GM20000 (cell line): ENCODE measurements around the gene OXGR1.
"Not testable (repeated sequence)": the region's sequence is repeated elsewhere in the genome, so short reads cannot be mapped to it uniquely, and the experiment has no call there.

Source experiments
- DNase-seq: peaks from one replicate; pipeline ENCODE4 v3.0.0; 2012; ENCODE audit warnings: low spot score
- TF ChIP-seq, protein P1 (sequence below): IDR thresholded peaks from 2 replicates; pipeline ENCODE4 v1.5.1; 2012; ENCODE audit warnings: mild to moderate bottlenecking, control low read depth; ENCODE audit errors: extremely low read depth, missing control alignments

OXGR1 gene

DNA sequence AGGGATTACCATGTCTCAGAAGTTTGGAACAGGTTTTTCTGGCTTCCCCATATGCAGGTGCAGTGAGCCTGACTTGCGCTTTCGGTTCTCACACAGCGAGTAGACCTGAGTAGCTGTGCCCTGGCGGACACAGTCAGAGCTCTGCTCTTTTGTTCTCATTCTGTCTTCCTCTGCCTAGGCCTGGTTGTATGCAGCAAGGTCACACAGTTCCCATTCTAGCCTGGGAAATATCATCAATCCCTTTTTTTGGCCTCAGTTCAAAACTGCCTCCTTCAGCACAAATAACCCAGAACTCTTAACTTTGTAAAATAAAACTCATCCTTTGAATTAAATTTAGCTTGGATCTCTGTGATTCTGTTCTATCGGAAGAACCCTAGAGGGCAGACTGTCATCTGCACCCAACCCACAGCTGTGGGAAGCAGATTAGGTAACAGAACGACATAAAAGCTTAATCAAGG lies 10.2 kb downstream of the OXGR1 start:
- TF ChIP-seq, protein P1, sequence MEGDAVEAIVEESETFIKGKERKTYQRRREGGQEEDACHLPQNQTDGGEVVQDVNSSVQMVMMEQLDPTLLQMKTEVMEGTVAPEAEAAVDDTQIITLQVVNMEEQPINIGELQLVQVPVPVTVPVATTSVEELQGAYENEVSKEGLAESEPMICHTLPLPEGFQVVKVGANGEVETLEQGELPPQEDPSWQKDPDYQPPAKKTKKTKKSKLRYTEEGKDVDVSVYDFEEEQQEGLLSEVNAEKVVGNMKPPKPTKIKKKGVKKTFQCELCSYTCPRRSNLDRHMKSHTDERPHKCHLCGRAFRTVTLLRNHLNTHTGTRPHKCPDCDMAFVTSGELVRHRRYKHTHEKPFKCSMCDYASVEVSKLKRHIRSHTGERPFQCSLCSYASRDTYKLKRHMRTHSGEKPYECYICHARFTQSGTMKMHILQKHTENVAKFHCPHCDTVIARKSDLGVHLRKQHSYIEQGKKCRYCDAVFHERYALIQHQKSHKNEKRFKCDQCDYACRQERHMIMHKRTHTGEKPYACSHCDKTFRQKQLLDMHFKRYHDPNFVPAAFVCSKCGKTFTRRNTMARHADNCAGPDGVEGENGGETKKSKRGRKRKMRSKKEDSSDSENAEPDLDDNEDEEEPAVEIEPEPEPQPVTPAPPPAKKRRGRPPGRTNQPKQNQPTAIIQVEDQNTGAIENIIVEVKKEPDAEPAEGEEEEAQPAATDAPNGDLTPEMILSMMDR = no peak
- DNase-seq = peak; percentile 52

DNA sequence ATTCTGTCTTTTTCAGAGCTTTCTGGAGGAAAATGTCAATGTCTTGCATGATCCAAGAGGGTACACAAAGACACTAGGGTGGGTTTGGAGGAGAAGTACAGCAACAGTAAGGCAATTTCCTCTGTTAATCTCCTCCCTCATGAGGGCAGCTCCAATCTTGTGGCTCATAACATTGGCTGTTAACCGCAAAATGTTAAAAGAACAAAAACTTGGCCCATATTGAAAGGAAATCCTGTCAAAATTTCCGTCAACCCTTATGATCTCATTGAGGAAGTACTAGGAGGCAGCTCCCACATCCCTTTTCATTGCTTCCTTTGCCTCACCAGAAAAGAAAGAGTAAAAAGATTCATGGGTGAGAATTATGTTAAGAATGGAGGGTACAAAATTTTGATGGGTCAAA lies 11.6 kb downstream of the OXGR1 start:
- TF ChIP-seq, protein P1 = no peak
- DNase-seq = no peak

DNA sequence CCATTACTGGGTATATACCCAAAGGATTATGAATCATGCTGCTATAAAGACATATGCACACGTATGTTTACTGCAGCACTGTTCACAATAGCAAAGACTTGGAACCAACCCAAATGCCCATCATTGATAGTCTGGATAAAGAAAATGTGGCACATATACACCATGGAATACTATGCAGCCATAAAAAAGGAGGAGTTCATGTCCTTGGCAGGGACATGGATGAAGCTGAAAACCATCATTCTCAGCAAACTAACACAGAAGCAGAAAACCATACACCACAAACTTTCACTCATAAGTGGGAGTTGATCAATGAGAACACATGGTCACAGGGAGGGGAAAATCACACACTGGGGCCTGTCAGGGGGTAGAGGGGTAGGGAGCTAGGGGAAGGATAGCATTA lies 14.4 kb downstream of the OXGR1 start:
- DNase-seq = not testable (repeated sequence)

DNA sequence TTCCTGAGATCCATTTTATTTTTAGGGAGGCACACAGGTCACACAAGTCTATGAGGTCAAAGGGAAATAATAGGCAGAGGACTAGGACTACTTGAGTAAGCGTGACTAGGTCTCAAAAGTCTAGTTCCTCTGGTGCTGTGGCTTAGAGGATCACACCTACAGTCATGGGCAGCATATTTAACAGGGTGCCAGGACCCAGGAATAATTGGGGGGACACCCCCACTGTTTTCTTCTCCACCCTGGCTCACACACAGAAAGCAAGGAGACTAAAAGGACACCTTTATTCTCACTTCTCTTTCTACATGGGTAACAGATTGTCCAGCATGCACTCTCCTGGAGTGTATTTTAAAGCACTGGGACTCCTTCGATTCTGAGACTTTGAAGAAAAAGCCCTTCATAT lies 26.2 kb downstream of the OXGR1 start:
- TF ChIP-seq, protein P1 = no peak
- DNase-seq = no peak

DNA sequence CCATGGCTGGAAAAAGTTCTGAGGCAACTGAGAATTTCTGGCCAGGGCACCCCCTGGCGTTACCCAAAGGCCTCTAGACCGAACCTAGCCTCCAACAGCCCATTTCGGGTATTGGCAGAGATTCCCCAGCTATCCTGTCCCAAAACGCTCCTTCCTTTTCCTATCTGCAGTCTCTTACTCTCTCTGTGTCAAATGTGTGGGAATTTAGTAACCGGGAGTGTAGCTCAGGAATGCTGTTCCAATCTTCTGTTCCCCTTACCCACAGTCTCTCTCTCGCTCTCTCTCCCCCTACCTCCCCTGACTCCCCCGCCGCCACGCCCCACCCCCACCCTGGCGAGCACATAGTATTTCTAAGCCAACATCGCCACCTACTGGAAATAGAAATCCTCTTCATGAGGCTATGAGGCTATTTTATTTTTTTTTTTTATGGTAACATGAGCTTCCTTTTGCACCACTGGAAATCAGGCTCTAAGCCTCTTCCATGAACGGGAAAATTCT lies 27.0 kb downstream of the OXGR1 start:
- TF ChIP-seq, protein P1 = no peak
- DNase-seq = no peak

DNA sequence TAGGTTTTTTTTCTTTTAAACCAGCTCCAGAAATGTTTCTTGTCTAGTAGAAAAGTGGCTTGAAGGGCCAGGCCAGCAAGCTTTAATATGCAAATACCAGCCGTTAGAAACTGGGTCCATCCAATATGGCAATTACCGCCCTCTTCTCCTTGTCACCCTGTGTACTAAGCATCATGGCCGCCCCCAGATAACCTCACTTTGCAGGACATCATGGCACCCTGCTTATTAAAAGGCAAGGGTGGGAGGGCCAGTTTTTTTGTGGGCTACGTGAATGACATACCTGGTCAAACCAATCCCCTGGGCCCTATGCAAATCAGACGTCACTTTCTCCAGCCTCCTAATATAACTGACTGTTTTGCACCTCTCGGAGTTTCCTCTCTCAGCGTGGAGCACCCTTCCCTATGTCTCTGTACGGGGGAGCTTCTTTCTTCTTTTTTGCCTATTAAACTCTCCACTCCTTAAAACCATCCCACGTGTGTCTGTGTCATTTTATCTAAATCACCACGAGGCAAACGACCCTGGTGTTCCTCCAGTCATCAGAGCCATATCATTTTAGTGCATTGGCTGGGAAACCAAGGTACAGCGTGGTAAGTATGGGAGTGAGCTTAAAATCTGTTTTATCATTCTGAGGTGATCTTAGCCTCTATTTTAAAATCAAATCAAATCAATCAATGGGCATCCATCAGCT lies 27.7 kb downstream of the OXGR1 start:
- DNase-seq = no peak

DNA sequence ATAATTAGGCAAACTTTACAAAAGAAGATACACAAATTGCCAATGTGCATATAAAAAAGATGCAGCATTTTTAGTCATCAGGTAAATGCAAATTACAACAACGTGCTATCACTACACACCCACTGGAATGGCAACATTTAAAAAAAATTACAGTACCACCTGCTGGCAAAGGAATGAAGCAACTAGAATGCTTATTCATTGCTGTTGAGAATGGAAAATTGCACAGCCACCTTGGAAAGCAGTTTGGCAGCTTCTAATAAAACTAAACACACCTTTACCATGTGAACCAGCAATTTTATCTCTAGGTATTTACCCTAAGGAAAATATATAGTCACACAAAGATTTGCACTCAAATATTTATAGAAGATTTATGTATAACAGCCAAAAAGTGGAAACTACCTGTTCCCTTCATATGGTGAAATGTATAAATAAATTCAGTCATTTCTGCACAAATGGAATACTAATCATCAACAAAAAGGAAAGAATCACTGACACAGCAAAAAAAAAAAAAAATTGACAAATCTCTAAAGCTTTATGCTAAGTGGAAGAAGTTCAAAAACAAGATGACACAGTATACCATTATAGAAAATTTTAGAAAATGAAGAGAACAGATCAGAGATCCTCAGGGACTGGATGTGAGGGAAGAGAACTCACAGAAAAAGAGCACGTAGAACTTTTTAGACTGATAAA lies 30.3 kb downstream of the OXGR1 start:
- no peak for DNase-seq
- TF ChIP-seq, protein P1 = no peak

More for the DNA sequence above, 27.7 kb downstream of the OXGR1 start:
- TF ChIP-seq, protein P1 = no peak
